AG04450 (cell line): ENCODE results near the gene SETD5. TPM values are rescaled to one million over a fixed set of nuclear protein-coding genes. Genes with fewer than 3 reads are reported as not detected.
A peak's percentile ranks its signal among the peaks of the same experiment; 100 is the strongest.

Experiments used
- CTCF ChIA-PET: fragments of 300-600, 350-600 bp; formaldehyde crosslinking; extraction: SDS; loops from one replicate; lab custom pipeline; 2022; ENCODE audit warnings: antibody characterized with exemption, inconsistent platforms; lab: Charles Lee
- POLR2A ChIA-PET: fragments of 350-600 bp; formaldehyde crosslinking; extraction: SDS; loops from one replicate; lab custom pipeline; 2021; ENCODE audit warnings: antibody characterized with exemption, inconsistent platforms; lab: Yijun Ruan, JAX
- DNase-seq: peaks from one replicate; pipeline ENCODE4 v3.0.0-alpha.2; 2011; ENCODE audit warnings: low read depth, low spot score
- H3K27ac ChIP-seq: one replicate; pipeline ENCODE4 v1.5.1; 2012; ENCODE audit warnings: low read depth, low read length, control low read depth
- H3K27me3 ChIP-seq: one replicate; pipeline ENCODE4 v1.6.0; 2012; ENCODE audit warnings: low read length; ENCODE audit not compliant: control insufficient read depth, insufficient read depth
- H3K4me3 ChIP-seq: 2 replicates; pipeline ENCODE4 v1.5.1; 2011; ENCODE audit warnings: mild to moderate bottlenecking, low read depth, low read length, control low read depth
- H3K9me3 ChIP-seq: 2 replicates; pipeline ENCODE4 v1.5.1; 2012; ENCODE audit warnings: low read length; ENCODE audit not compliant: control insufficient read depth, insufficient read depth
- polyA plus RNA-seq: library from polyadenylated mRNA; depleted of rRNA; stranded (reverse); fragments of >200 nt; gene quantifications from 2 replicates; pipeline ENCODE4 v1.2.3, GENCODE V29; 2011
- TF ChIP-seq, protein P1 (sequence below): IDR thresholded peaks from 2 replicates; pipeline ENCODE4 v1.5.1; 2011; ENCODE audit warnings: low read depth, low read length, control low read depth, inconsistent platforms

SETD5 gene
- polyA plus RNA-seq, 1 experiment, result 75.0 TPM

DNA sequence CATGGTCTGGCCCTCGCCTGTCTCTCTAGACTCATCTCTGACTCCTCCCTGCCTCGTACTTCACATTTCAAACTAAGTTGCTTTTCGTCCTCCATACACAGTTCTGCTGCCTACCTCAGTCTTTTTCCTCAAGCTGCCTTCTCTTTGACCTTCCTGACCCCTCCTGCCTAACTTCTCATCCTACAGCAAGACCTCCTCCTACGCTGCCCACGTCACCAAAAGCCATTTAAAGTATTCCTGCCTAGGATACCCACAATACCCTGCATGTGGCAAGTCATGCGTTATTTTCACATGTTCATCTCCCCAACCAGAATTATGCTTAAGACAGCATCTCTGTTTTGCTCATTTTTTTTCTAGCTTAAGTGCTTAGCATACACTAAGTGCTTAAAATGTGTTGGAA is 99.5 kb downstream of the SETD5 start:
- H3K9me3 ChIP-seq, result no peaks in the 10 kb centered on the region
- DNase-seq, result no peak
- TF ChIP-seq, protein P1, sequence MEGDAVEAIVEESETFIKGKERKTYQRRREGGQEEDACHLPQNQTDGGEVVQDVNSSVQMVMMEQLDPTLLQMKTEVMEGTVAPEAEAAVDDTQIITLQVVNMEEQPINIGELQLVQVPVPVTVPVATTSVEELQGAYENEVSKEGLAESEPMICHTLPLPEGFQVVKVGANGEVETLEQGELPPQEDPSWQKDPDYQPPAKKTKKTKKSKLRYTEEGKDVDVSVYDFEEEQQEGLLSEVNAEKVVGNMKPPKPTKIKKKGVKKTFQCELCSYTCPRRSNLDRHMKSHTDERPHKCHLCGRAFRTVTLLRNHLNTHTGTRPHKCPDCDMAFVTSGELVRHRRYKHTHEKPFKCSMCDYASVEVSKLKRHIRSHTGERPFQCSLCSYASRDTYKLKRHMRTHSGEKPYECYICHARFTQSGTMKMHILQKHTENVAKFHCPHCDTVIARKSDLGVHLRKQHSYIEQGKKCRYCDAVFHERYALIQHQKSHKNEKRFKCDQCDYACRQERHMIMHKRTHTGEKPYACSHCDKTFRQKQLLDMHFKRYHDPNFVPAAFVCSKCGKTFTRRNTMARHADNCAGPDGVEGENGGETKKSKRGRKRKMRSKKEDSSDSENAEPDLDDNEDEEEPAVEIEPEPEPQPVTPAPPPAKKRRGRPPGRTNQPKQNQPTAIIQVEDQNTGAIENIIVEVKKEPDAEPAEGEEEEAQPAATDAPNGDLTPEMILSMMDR, result no peak
- no peaks in the 10 kb centered on the region for H3K27me3 ChIP-seq
- no peak overlapping the region for H3K4me3 ChIP-seq
- ChIA-PET CTCF (interaction anchor here (0.6 kb wide), 1 partner anchor 143 kb away, joined by 3 read pairs; no protein-coding TSS in a partner anchor), POLR2A (no interaction called here)
- no peak overlapping the region for H3K27ac ChIP-seq

DNA sequence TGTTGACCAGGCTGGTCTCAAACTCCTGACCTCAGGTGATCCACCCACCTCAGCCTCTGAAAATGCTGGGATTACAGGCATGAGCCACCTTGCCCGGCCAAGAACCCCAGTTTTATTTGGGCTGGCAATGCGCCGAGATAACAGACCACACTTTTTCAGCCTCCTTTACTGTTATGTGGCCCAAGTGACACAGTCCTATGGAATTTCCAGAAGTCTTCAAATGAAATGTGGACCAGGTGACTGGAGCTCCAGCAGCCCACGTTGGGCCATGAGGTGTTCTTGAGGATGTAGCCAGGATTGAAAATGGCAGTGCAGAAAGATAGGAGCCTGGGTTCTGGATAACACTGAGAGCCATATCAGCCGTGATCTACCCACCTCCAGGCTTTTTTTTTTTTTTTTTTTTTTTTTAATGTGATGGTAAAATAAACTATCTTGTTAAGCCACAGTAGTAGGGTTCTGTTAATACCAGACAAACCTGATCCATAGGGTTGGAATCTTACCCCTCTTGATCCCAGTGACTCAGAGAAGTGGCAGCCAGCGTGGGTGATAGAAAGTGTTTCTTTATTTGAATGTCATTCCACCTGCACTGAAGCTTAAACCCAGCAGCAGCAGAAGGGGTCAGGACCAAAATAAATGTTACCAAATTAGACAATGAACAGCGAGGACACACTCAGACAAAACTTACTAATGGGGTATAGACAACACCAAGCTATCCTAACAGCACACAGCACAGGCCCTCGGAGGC is 100.6 kb downstream of the SETD5 start:
- POLR2A ChIA-PET, result no interaction called here
- H3K27me3 ChIP-seq, result no peaks in the 10 kb centered on the region
- H3K27ac ChIP-seq, result no peak overlapping the region
- CTCF ChIA-PET, result interaction anchor here (0.7 to 0.9 kb wide), 2 partner anchors 73 to 514 kb away, joined by 3 to 9 read pairs; no protein-coding TSS in a partner anchor
- no peak overlapping the region for H3K4me3 ChIP-seq
- peak; percentile 16 for DNase-seq
- H3K9me3 ChIP-seq, result no peaks in the 10 kb centered on the region
- TF ChIP-seq, protein P1, result no peak

- DNase-seq, result no peak
- Histone ChIP-seq H3K9me3 (no peaks in the 10 kb centered on the region), H3K27ac (peak overlapping the region; percentile 31), H3K4me3 (no peak overlapping the region), H3K27me3 (no peaks in the 10 kb centered on the region)
- TF ChIP-seq, protein P1, result no peak
- POLR2A ChIA-PET, result no interaction called here
- CTCF ChIA-PET, result interaction anchor here (0.9 kb wide), 1 partner anchor 74 kb away, joined by 3 read pairs; no protein-coding TSS in a partner anchor
Measured at GRCh38 chr3:9498781-9499180, 101.4 kb downstream of the SETD5 start.

- CTCF ChIA-PET, result no interaction called here
- H3K4me3 ChIP-seq, result peak overlapping the region; percentile 22; the same call in 1 of the 2 replicates
- no peaks in the 10 kb centered on the region for H3K9me3 ChIP-seq
- DNase-seq, result no peak
- POLR2A ChIA-PET, result no interaction called here
- no peaks in the 10 kb centered on the region for H3K27me3 ChIP-seq
- no peak overlapping the region for H3K27ac ChIP-seq
- TF ChIP-seq, protein P1, result no peak
Measured at GRCh38 chr3:9499455-9500107, 102.2 kb downstream of the SETD5 start.
